ENCODE results near the gene FASN.
"Not testable (repeated sequence)": the region's sequence is repeated elsewhere in the genome, so short reads cannot be mapped to it uniquely, and the experiment has no call there.

The FASN gene

GRCh38 chr17:82041144-82041814, 56.8 kb downstream of the FASN start:
- DNase-seq (ENCODE audit: low read depth), result no peak
- TF ChIP-seq CTCF (conservative IDR thresholded peaks at IDR 0.05; ENCODE audit: low read length), result no peak
- H3K4me3 ChIP-seq (ENCODE audit: low read length), result no peak overlapping the region

GRCh38 chr17:82039695-82040299, 58.2 kb downstream of the FASN start:
- no peak overlapping the region for H3K4me3 ChIP-seq (ENCODE audit: low read length)
- TF ChIP-seq CTCF (conservative IDR thresholded peaks at IDR 0.05; ENCODE audit: low read length), result no peak
- DNase-seq (ENCODE audit: low read depth), result no peak

GRCh38 chr17:82038796-82039409, 59.1 kb downstream of the FASN start:
- DNase-seq (ENCODE audit: low read depth); H3K4me3 ChIP-seq (ENCODE audit: low read length): not testable (repeated sequence)

GRCh38 chr17:82037889-82038195, 60.2 kb downstream of the FASN start:
- peak overlapping the region; percentile 73 for H3K4me3 ChIP-seq (ENCODE audit: low read length)
- no peak for DNase-seq (ENCODE audit: low read depth)
- no peak for TF ChIP-seq CTCF (conservative IDR thresholded peaks at IDR 0.05; ENCODE audit: low read length)

- DNase-seq (ENCODE audit: low read depth), result peak; percentile 93
- TF ChIP-seq CTCF (conservative IDR thresholded peaks at IDR 0.05; ENCODE audit: low read length), result peak; percentile 54
- peak within 1 kb of the TSS; percentile 73 for H3K4me3 ChIP-seq (ENCODE audit: low read length)
Measured at GRCh38 chr17:82037092-82037888, 60.7 kb downstream of the FASN start, which contains the start of gene DCXR. Gene DCXR (minus strand): TSS chr17:82037697. CDS start chr17:82037682, 15 bp downstream.

GRCh38 chr17:82036634-82037091, 61.4 kb downstream of the FASN start:
- peak overlapping the region; percentile 73 for H3K4me3 ChIP-seq (ENCODE audit: low read length)
- no peak for TF ChIP-seq CTCF (conservative IDR thresholded peaks at IDR 0.05; ENCODE audit: low read length)

GRCh38 chr17:82035956-82036633, 61.9 kb downstream of the FASN start:
- TF ChIP-seq CTCF (conservative IDR thresholded peaks at IDR 0.05; ENCODE audit: low read length), result no peak
- peak overlapping the region; percentile 73 for H3K4me3 ChIP-seq (ENCODE audit: low read length)
- no peak for DNase-seq (ENCODE audit: low read depth)

More at GRCh38 chr17:82036634-82037091, 61.4 kb downstream of the FASN start:
- DNase-seq (ENCODE audit: low read depth), result no peak
